K562 (cell line): ENCODE data around the gene AP1G2. TPM values are rescaled to one million over a fixed set of nuclear protein-coding genes. Genes with fewer than 3 reads are reported as not detected.

Source experiments
- AFF4 ChIP-seq: sonication (generic); formaldehyde crosslinking; IDR thresholded peaks from 2 replicates; pipeline ENCODE4 v1.8.0; 2023; ENCODE audit warnings: mild to moderate bottlenecking, missing genetic modification reagents
- CTCFL ChIP-seq: IDR thresholded peaks from 2 replicates; pipeline ENCODE4 v1.6.1; 2011; ENCODE audit warnings: borderline replicate concordance, low read depth, mild to moderate bottlenecking, moderate library complexity, low read length; ENCODE audit not compliant: insufficient read depth, poor library complexity, severe bottlenecking
- ELF1 ChIP-seq: fragments of 200-800 bp; sonication (Bioruptor generic); IDR thresholded peaks from 2 replicates; pipeline ENCODE4 v1.6.1; 2016; ENCODE audit warnings: missing genetic modification characterization, missing compliant biosample characterization
- EP400 ChIP-seq: fragments of 450-650 bp; IDR thresholded peaks from 2 replicates; pipeline ENCODE4 v1.6.1; 2017; ENCODE audit warnings: antibody characterized with exemption, mild to moderate bottlenecking, moderate library complexity
- GABPB1 ChIP-seq: sonication (generic); formaldehyde crosslinking; IDR thresholded peaks from 2 replicates; pipeline ENCODE4 v1.8.0; 2022; ENCODE audit warnings: mild to moderate bottlenecking, missing genetic modification reagents
- HDAC2 ChIP-seq: fragments of 450-650 bp; IDR thresholded peaks from 2 replicates; pipeline ENCODE4 v1.6.1; 2016; ENCODE audit warnings: mild to moderate bottlenecking
- KAT7 ChIP-seq: sonication (generic); formaldehyde crosslinking; IDR thresholded peaks from 2 replicates; pipeline ENCODE4 v1.8.0; 2022; ENCODE audit warnings: missing genetic modification reagents, mild to moderate bottlenecking, borderline replicate concordance
- KLF1 ChIP-seq: fragments of 450-650 bp; IDR thresholded peaks from 2 replicates; pipeline ENCODE4 v1.6.1; 2016; ENCODE audit warnings: missing genetic modification characterization, missing compliant biosample characterization
- KLF10 ChIP-seq: fragments of 250-450 bp; sonication (Bioruptor Pico); IDR thresholded peaks from 2 replicates; pipeline ENCODE4 v1.6.1; 2021; ENCODE audit warnings: matching md5 sums
- MNT ChIP-seq, 2 experiments: fragments of 450-650 bp; conservative IDR thresholded peaks; 2 replicates each; pipeline ENCODE4 v1.6.1; 2017; ENCODE audit warnings: mild to moderate bottlenecking in 2 of 2, moderate library complexity in 2 of 2
- NONO ChIP-seq, 2 experiments: fragments of 200-400 bp in 1 of 2; fragments of 450-650 bp in 1 of 2; formaldehyde crosslinking in 1 of 2; IDR thresholded peaks; 2 replicates each; pipeline ENCODE4 v1.6.1; 2017; ENCODE audit warnings: low read depth in 2 of 2, mild to moderate bottlenecking in 2 of 2, moderate library complexity in 2 of 2, low read length in 1 of 2
- PHF21A ChIP-seq: fragments of 450-650 bp; IDR thresholded peaks from 2 replicates; pipeline ENCODE4 v1.6.1; 2017; ENCODE audit warnings: low read depth, borderline replicate concordance
- SAFB2 ChIP-seq: fragments of 200-400 bp; formaldehyde crosslinking; IDR thresholded peaks from 2 replicates; pipeline ENCODE4 v1.6.1; 2018; ENCODE audit warnings: borderline replicate concordance, low read length, low read depth, moderate library complexity; ENCODE audit not compliant: severe bottlenecking
- SIN3A ChIP-seq, 2 experiments: fragments of 150-350 bp in 1 of 2; IDR thresholded peaks; 2 replicates each; pipeline ENCODE4 v1.6.1; 2011 to 2016; ENCODE audit warnings: borderline replicate concordance in 2 of 2, low read depth in 2 of 2, low read length in 2 of 2, mild to moderate bottlenecking in 2 of 2, moderate library complexity in 2 of 2; ENCODE audit not compliant: control insufficient read depth in 1 of 2
- SIRT6 ChIP-seq: IDR thresholded peaks from one replicate; pipeline ENCODE4 v1.6.1; 2012; ENCODE audit warnings: low read depth, mild to moderate bottlenecking, control low read depth, inconsistent platforms, low read length, moderate library complexity
- SP1 ChIP-seq: sonication (generic); formaldehyde crosslinking; IDR thresholded peaks from 2 replicates; pipeline ENCODE4 v1.8.1; 2022; ENCODE audit warnings: mild to moderate bottlenecking, missing genetic modification reagents
- USF1 ChIP-seq: sonication (generic); formaldehyde crosslinking; IDR thresholded peaks from 2 replicates; pipeline ENCODE4 v1.9.0; 2022; ENCODE audit warnings: mild to moderate bottlenecking, missing genetic modification reagents
- ZNF766 ChIP-seq: fragments of 200-800 bp; sonication (Bioruptor generic); conservative IDR thresholded peaks from 2 replicates; pipeline ENCODE4 v1.6.1; 2016; ENCODE audit warnings: missing genetic modification characterization, missing compliant biosample characterization
- polyA plus RNA-seq, 8 experiments: library from polyadenylated mRNA; depleted of rRNA in 4 of 8; stranded (reverse) in 5 of 8; unstranded in 3 of 8; fragments of >200 nt; fragmentation: Nextera tagmentation in 2 of 8; fragmentation: Illumina TruSeq in 1 of 8; extraction: Ambion mirVana in 2 of 8; extraction: Trizol in 1 of 8; gene quantifications; 2 replicates each; pipeline versions ENCODE4 v1.2.1 to v1.2.3, GENCODE V29; 2011 to 2014; ENCODE audit warnings: inconsistent platforms in 1 of 8, missing spikeins in 1 of 8
- total RNA-seq, 7 experiments: library from RNA; depleted of rRNA in 6 of 7; stranded (reverse); fragments of >200 nt in 6 of 7; fragmentation: Illumina TruSeq in 2 of 7; extraction: Trizol in 2 of 7; gene quantifications; 2 replicates each; pipeline versions ENCODE4 v1.2.1 to v1.2.3, GENCODE V29; 2011 to 2021; ENCODE audit warnings: low replicate concordance in 1 of 7

AP1G2 gene
- total and polyA plus RNA-seq, 9 of the 15 experiments (the other 6 are each of a cell fraction or from before 2014, with no cell fraction given), result 19.1 to 83.5 (median 33.3) TPM

GRCh38 chr14:23555882-23556699 is 11.5 kb downstream of the AP1G2 start, which contains the start of gene THTPA (continued):
- TF ChIP-seq CTCFL (no peak), KLF10 (CRISPR knock-in tag) (no peak), PHF21A (no peak), SAFB2 (no peak), SIRT6 (no peak), SIN3A (IDR thresholded peaks at IDR 0.05; ENCODE audit: borderline replicate concordance in 2 of 2, control insufficient read depth in 1 of 2, low read depth in 2 of 2, low read length in 2 of 2) (peak in 1 of 2 experiments; percentile 22; a peak in 1 of 4 replicates), KLF1 (peak; percentile 57; the same call in 1 of the 2 replicates), HDAC2 (0 out of 2 replicates have a peak, but pooled peaks have one; percentile 50), ZNF766 (no peak), NONO (IDR thresholded peaks at IDR 0.05; ENCODE audit: low read depth in 2 of 2, low read length in 1 of 2) (no peak), ELF1 (tag) (peak; percentile 85), SP1 (CRISPR knock-in tag) (no peak), KAT7 (CRISPR knock-in tag) (no peak), GABPB1 (CRISPR knock-in tag) (peak; percentile 53; the same call in 1 of the 2 replicates), MNT (conservative IDR thresholded peaks at IDR 0.05) (peak; percentile 62 to 85), EP400 (peak; percentile 91), USF1 (CRISPR knock-in tag) (no peak), AFF4 (no peak)
